GM04504 (cell line): ENCODE results near the gene MCTP1.
"Not testable (repeated sequence)": the region's sequence is repeated elsewhere in the genome, so short reads cannot be mapped to it uniquely, and the experiment has no call there.

Source experiments
- DNase-seq: peaks from one replicate; pipeline ENCODE4 v3.0.0-alpha.2; 2012; ENCODE audit warnings: low read depth

The MCTP1 gene

GRCh38 chr5:95178046-95178651, 106.7 kb downstream of the MCTP1 start:
- no peak for DNase-seq

GRCh38 chr5:95177456-95177855, 107.4 kb downstream of the MCTP1 start:
- DNase-seq, result no peak

GRCh38 chr5:95175106-95175505, 109.8 kb downstream of the MCTP1 start:
- DNase-seq, result no peak

GRCh38 chr5:95172659-95173058, 112.2 kb downstream of the MCTP1 start:
- no peak for DNase-seq

- no peak for DNase-seq
These were observed 120.0 kb downstream of the MCTP1 start for GRCh38 chr5:95164861-95165260.

- DNase-seq, result no peak
These were observed 121.8 kb downstream of the MCTP1 start for GRCh38 chr5:95163079-95163478.

GRCh38 chr5:95162231-95162992, 122.5 kb downstream of the MCTP1 start:
- no peak for DNase-seq

- DNase-seq, result no peak
These were observed 125.3 kb downstream of the MCTP1 start for GRCh38 chr5:95159603-95160002.

- no peak for DNase-seq
These were observed 129.0 kb downstream of the MCTP1 start for GRCh38 chr5:95155888-95156287.

GRCh38 chr5:95153511-95153910, 131.4 kb downstream of the MCTP1 start:
- no peak for DNase-seq

GRCh38 chr5:95152535-95152934, 132.4 kb downstream of the MCTP1 start:
- no peak for DNase-seq

GRCh38 chr5:95152131-95152530, 132.8 kb downstream of the MCTP1 start:
- DNase-seq, result no peak

GRCh38 chr5:95151694-95152093, 133.2 kb downstream of the MCTP1 start:
- DNase-seq, result no peak

- no peak for DNase-seq
These were observed 135.5 kb downstream of the MCTP1 start for GRCh38 chr5:95149387-95149786.

GRCh38 chr5:95148453-95148852, 136.4 kb downstream of the MCTP1 start:
- no peak for DNase-seq

GRCh38 chr5:95143858-95144257, 141.0 kb downstream of the MCTP1 start:
- not testable (repeated sequence) for DNase-seq

GRCh38 chr5:95142145-95142544, 142.7 kb downstream of the MCTP1 start:
- no peak for DNase-seq

GRCh38 chr5:95141141-95141540, 143.8 kb downstream of the MCTP1 start:
- DNase-seq, result no peak

- DNase-seq, result no peak
These were observed 150.6 kb downstream of the MCTP1 start for GRCh38 chr5:95134326-95134725.

- DNase-seq, result no peak
These were observed 152.8 kb downstream of the MCTP1 start for GRCh38 chr5:95132096-95132495.

GRCh38 chr5:95130941-95131340, 154.0 kb downstream of the MCTP1 start:
- no peak for DNase-seq

- DNase-seq, result no peak
These were observed 160.2 kb downstream of the MCTP1 start for GRCh38 chr5:95124731-95125130.

GRCh38 chr5:95124101-95124500, 160.8 kb downstream of the MCTP1 start:
- DNase-seq, result no peak

GRCh38 chr5:95114902-95115301, 170.0 kb downstream of the MCTP1 start:
- no peak for DNase-seq
